Body of pancreas (tissue), 4 donors: Measurements from ENCODE around the gene CYB561A3.

ENCODE experiments used
- CTCF ChIP-seq, 7 experiments: fragments of 450-650 bp in 4 of 7; fragments of 200-600 bp in 3 of 7; sonication (generic) in 3 of 7; IDR thresholded peaks; one replicate each; pipeline ENCODE4 v1.5.1; 2016 to 2019; ENCODE audit warnings: antibody characterized with exemption in 7 of 7
- POLR2A ChIP-seq, 3 donors: fragments of 450-650 bp; IDR thresholded peaks; one replicate each; pipeline ENCODE4 v1.6.1; 2016; ENCODE audit warnings: antibody characterized with exemption in 3 of 3, mild to moderate bottlenecking in 2 of 3

- TF ChIP-seq CTCF (IDR thresholded peaks at IDR 0.05), result no peak
- TF ChIP-seq POLR2A (IDR thresholded peaks at IDR 0.05), result no peak
Observed at GRCh38 chr11:61309739-61310138, 51.9 kb downstream of the CYB561A3 start.
